NAMALWA (cell line): Measurements from ENCODE around the gene AQP12B.

Source experiments
- DNase-seq: peaks from one replicate; pipeline ENCODE4 v3.0.0-alpha.2; 2015; ENCODE audit warnings: low spot score

Gene AQP12B

DNA sequence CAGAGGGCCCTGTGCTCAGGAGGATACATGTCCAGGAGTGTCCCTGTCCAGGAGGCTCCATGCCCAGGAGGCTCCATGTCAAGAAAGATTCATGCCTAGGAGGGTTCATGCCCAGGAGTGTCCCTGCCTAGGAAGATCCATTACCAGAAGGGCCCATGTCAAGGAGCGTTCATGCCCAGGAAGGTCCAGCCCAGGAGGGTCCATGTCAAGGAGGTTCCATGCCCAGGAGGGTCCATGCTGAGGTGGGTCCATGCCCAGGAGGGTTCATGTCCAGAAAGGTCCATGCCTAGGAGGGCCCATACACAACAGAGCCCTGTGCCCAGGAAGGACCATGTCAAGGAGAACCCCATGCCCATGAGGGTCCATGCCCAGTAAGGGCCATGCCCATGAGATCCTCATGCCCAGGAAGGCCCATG, 50.4 kb downstream of the AQP12B start:
- DNase-seq: no peak

DNA sequence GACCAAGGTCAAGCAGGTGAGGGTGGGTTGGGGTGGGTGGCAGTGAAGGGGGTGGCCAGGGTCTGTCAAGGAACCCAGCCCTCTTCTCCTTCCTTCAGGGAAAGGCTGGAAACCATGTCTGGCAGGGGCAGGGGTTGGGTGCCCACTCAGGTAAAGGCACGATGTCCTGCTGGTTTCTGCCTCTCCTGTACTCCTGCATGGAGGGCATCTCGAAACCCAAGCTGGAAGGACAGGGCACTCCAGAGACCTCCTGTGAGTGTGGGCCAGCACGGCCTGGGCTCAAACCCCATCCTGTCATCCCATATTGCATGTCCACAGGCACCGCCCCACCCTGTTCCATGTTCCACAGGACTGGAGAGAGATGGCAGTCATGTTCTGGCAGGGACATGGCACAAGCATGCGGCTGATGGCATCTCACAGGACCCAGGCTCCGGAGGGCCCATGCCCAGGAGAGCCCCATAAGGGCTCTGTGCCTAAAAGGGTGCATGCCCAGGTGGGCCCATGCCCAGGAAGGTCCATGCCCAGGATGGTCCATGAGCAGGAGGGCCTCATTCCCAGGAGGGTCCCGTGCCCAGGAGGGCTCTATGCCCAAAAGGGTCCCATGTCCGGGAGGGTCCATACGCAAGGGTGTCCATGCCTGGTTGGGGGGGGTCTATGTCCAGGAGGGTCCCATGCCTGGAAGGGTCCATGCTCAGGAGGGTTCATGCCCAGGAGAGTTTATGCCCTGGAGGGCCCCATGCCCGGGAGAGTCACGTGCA, 51.0 kb downstream of the AQP12B start:
- no peak for DNase-seq

DNA sequence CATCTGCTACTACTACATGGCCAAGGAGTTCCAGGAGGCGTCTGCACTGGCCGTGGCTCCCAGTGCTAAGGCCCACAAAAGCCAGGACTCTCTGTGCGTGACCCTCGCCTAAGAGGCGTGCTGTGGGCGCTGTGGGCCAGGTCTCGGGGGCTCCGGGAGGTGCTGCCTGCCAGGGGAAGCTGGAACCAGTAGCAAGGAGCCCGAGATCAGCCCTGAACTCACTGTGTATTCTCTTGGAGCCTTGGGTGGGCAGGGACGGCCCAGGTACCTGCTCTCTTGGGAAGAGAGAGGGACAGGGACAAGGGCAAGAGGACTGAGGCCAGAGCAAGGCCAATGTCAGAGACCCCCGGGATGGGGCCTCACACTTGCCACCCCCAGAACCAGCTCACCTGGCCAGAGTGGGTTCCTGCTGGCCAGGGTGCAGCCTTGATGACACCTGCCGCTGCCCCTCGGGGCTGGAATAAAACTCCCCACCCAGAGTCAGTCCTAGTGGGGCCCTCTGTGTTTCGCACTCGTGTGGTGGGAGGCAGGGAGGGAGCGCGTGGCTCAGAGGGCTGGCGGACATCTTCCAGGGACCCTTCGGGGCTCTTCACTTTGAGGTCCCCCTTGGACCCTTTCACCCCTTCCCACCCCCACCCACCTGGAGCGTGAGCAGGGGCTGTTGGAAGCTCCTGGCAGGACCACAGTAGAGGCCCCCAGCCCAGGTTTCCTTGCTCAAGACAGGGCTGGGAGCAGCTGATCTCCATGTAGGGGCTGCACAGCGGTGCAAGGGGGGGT, 51.7 kb downstream of the AQP12B start:
- DNase-seq: no peak

DNA sequence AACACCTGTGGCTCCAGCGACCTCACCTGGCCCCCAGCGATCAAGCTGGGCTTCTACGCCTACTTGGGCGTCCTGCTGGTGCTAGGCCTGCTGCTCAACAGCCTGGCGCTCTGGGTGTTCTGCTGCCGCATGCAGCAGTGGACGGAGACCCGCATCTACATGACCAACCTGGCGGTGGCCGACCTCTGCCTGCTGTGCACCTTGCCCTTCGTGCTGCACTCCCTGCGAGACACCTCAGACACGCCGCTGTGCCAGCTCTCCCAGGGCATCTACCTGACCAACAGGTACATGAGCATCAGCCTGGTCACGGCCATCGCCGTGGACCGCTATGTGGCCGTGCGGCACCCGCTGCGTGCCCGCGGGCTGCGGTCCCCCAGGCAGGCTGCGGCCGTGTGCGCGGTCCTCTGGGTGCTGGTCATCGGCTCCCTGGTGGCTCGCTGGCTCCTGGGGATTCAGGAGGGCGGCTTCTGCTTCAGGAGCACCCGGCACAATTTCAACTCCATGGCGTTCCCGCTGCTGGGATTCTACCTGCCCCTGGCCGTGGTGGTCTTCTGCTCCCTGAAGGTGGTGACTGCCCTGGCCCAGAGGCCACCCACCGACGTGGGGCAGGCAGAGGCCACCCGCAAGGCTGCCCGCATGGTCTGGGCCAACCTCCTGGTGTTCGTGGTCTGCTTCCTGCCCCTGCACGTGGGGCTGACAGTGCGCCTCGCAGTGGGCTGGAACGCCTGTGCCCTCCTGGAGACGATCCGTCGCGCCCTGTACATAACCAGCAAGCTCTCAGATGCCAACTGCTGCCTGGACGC, 52.5 kb downstream of the AQP12B start:
- no peak for DNase-seq

DNA sequence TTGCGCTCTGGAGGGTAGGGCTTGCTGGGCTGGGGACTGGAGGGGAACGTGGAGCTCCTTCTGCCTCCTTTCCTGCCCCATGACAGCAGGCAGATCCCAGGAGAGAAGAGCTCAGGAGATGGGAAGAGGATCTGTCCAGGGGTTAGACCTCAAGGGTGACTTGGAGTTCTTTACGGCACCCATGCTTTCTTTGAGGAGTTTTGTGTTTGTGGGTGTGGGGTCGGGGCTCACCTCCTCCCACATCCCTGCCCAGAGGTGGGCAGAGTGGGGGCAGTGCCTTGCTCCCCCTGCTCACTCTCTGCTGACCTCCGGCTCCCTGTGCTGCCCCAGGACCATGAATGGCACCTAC, 53.1 kb downstream of the AQP12B start:
- no peak for DNase-seq

DNA sequence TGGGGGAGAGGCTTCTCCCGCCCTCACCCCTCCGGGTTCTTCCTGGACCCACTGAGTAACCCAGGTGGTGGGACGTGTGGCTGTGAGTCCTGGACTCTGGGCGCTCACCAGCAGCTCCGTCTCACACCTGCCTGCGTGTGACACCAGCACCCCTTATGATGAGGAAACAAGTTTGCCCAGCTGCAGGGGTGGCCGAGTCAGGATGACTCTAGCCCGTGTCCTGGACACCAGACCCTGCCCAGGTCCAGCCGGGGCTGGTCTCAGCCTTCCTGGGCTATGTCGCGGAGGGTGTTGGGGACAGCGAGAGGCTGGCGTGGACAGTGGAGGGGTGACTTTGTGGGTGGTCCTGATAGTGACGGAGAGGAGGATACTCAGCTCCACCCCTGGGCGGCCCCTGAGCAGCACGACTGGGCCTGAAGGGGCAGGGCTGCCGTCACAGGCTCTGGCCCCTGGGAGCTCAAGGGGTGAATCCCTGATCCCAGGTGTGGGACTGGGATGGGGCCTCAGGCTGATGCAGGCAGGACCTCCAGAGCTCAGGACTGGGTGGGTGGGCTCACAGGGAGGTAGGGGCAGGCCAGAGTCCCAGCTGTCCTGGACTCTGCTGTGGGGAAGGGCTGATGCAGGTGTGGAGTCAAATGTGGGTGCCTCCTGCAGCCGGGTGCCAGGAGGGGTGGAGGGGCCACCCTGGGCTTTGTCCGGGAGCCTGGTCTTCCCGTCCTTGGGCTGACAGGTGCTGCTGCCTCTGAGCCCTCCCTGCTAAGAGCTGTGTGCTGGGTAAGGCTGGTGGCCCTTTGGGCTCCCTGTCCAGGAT, 53.7 kb downstream of the AQP12B start:
- no peak for DNase-seq

DNA sequence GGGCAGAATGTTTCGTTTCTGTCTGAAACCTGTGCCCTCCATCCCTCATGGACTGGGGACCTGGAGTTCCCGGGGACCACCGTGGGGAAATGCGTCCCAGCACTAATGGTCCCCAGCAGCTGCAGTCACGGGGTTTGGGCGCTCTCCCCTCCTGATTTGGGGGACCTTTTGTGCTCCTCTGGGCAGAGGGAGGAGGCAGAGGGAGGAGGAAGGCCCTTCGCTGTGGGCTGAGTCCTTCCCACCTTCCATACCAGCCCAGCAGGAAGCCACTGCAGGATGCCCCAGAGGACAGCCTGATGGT, 54.2 kb downstream of the AQP12B start:
- DNase-seq: no peak

DNA sequence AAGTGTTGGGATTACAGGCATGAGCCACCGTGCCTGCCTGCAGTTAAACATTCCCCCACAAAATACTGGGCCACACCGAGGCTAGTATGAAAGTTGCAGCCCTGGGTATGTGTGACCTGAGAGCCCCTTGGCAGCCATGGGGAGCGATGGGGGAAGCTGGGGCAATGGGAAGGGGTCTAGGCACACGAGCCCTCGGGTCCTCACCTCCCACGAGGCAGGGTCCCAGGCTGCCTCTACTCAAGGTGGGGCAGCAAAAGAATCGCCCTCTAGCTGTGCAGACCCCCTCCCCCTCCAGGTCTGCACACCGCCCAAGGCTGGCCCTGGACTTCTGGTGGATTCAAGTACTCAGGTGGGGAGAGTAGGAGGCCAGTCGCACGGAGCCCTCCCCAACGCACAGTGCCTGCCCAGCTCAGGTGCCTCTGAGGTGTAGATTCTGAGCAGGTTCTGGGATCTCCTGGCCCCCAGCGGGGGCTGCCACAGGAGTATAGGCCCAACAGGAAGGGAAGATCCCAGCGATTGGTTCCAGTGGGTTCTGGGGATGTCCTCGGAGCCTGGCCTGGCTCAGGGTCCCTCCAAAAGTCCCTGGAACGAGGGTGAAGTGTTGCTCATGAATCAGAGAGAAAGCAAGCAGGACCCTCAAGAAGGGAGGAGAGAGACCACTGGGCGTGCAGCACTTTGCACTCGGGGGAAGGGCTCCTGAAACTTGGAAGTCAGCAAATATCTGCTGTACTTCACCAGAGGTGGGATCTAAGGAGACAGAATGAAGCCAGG, 54.8 kb downstream of the AQP12B start:
- no peak for DNase-seq

DNA sequence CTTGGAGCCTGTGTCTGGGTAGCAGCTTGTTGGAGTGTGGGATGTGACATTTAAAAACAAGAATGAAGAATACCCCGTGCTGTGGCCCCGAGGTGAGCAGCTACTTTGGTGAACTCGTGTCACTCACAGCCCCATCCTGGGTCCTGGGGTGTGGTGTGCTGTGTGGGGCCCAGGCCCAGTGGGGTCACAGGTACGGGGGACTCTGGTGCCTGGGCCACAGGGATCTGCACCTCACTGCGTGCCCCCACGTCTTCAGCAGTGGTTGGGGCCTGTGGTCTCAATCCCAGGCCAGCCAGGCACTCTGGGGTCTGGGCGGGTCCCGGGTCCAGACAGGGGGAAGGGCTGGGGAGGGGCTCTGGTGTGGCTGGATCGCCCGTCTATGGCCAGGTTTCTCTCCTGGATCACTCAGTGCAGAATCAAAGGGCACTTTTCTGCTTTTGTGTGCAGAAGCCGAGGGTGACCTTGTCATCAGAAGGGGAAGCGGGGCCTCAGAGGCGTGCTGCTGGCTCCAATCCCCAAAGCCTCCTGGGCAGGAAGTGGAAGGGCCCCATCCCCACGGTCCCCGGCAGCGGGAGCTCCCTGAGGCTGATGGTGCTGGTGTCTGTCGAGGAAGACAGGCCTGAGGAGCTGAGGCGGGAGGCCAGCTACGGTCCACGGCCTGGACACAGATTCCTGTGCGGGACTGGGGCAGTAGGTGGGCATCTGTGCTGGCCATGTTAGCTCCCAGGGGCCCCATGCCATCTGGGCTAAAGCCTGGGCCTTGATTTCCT, 56.0 kb downstream of the AQP12B start:
- DNase-seq: no peak
